T-cell (primary cell): Measurements from ENCODE around the gene FAF2. TPM values are rescaled to one million over a fixed set of nuclear protein-coding genes. Genes with fewer than 3 reads are reported as not detected.

ENCODE experiments used
- ATAC-seq, 4 experiments: fragments of 200-7000 bp in 3 of 4; fragments of 150-1000 bp in 1 of 4; cut with Tn5 transposase; replicated peaks in 1 of 4; 1 replicate in 3 of 4; 2 replicates in 1 of 4; pipeline ENCODE4 v1.10.0; 2021; ENCODE audit warnings: moderate library complexity in 3 of 4, mild to moderate bottlenecking in 2 of 4, moderate number of reproducible peaks in 1 of 4
- CTCF ChIA-PET, 2 donors: fragments of 300-600 bp; sonication (Branson Sonifier 250); formaldehyde crosslinking; loops; one replicate each; lab custom pipeline; 2022; ENCODE audit warnings: antibody characterized with exemption in 2 of 2; lab: Charles Lee
- POLR2A ChIA-PET, 2 donors: fragments of 300-600 bp; sonication (Branson Sonifier 250); formaldehyde crosslinking; loops; one replicate each; lab custom pipeline; 2022; ENCODE audit warnings: antibody characterized with exemption in 2 of 2; lab: Charles Lee
- DNase-seq, 35 experiments: peaks; one replicate each; pipeline versions ENCODE4 v3.0.0 to v3.0.0-alpha.2; 2013 to 2023
- H3K27ac ChIP-seq: one replicate; pipeline ENCODE4 v1.5.1; 2013; ENCODE audit warnings: low read length
- H3K27me3 ChIP-seq, 2 experiments: replicated peaks in 1 of 2; 1 replicate in 1 of 2; 2 replicates in 1 of 2; pipeline versions ENCODE4 v1.6.1 to v1.7.0; 2013; ENCODE audit warnings: low read length in 1 of 2, mixed read lengths in 1 of 2; ENCODE audit not compliant: control insufficient read depth in 2 of 2, insufficient read depth in 2 of 2; ENCODE audit errors: extremely low read depth in 1 of 2
- H3K36me3 ChIP-seq, 2 donors: 1 replicate in 1 of 2; 2 replicates in 1 of 2; pipeline versions ENCODE4 v1.6.1 to v1.7.0; 2013; ENCODE audit warnings: low read length in 1 of 2; ENCODE audit not compliant: control insufficient read depth in 2 of 2, insufficient read depth in 1 of 2; ENCODE audit errors: extremely low read depth in 1 of 2
- H3K4me1 ChIP-seq, 2 experiments: 1 replicate in 1 of 2; 2 replicates in 1 of 2; pipeline versions ENCODE4 v1.6.1 to v1.7.0; 2013; ENCODE audit warnings: low read length in 2 of 2, mixed read lengths in 1 of 2; ENCODE audit not compliant: insufficient read depth in 2 of 2, control insufficient read depth in 1 of 2; ENCODE audit errors: extremely low read depth in 1 of 2
- H3K4me3 ChIP-seq, 2 donors: 1 replicate in 1 of 2; 2 replicates in 1 of 2; pipeline versions ENCODE4 v1.5.1 to v1.7.0; 2013; ENCODE audit warnings: mild to moderate bottlenecking in 2 of 2, low read length in 1 of 2, moderate library complexity in 1 of 2; ENCODE audit not compliant: control insufficient read depth in 1 of 2; ENCODE audit errors: extremely low read depth in 1 of 2
- H3K9me3 ChIP-seq: 2 replicates; pipeline ENCODE4 v1.7.0; 2013
- H3K27ac Mint-ChIP-seq, 2 donors: one replicate each; pipeline ENCODE4 v1.8.0; 2020 to 2021; ENCODE audit warnings: mild to moderate bottlenecking in 2 of 2, mixed read lengths in 2 of 2
- H3K27me3 Mint-ChIP-seq, 2 donors: one replicate each; pipeline ENCODE4 v1.8.0; 2021 to 2022; ENCODE audit warnings: mixed read lengths in 2 of 2
- H3K36me3 Mint-ChIP-seq: one replicate; pipeline ENCODE4 v1.8.0; 2021; ENCODE audit warnings: mixed read lengths
- H3K4me1 Mint-ChIP-seq, 3 donors: one replicate each; pipeline ENCODE4 v1.8.0; 2020 to 2022; ENCODE audit warnings: mixed read lengths in 3 of 3, mild to moderate bottlenecking in 1 of 3
- H3K4me3 Mint-ChIP-seq, 3 donors: one replicate each; pipeline ENCODE4 v1.8.0; 2020 to 2022; ENCODE audit warnings: mild to moderate bottlenecking in 3 of 3, mixed read lengths in 3 of 3, moderate library complexity in 3 of 3
- H3K9me3 Mint-ChIP-seq, 3 donors: one replicate each; pipeline ENCODE4 v1.8.0; 2020 to 2022; ENCODE audit warnings: mixed read lengths in 3 of 3
- WGBS: methylation state at CpG from one replicate; pipeline ENCODE4 v1.1.5; 2013; ENCODE audit warnings: missing lambda C conversion rate; ENCODE audit not compliant: insufficient coverage; 5-methylcytosine and 5-hydroxymethylcytosine counted together
- total RNA-seq, 35 experiments: library from RNA in 6 of 35; stranded (reverse) in 6 of 35; fragments of 120-200 nt in 1 of 35; gene quantifications; one replicate each; pipeline versions ENCODE4 v1.2.1 to v1.2.4 and lab custom pipeline; 2013 to 2026

FAF2 gene
- total RNA-seq, 5 donors from 2014 or later (not counting 1 experiment from before 2014, with no cell fraction given) = 24.1 to 27.7 (median 26.2) TPM

DNA sequence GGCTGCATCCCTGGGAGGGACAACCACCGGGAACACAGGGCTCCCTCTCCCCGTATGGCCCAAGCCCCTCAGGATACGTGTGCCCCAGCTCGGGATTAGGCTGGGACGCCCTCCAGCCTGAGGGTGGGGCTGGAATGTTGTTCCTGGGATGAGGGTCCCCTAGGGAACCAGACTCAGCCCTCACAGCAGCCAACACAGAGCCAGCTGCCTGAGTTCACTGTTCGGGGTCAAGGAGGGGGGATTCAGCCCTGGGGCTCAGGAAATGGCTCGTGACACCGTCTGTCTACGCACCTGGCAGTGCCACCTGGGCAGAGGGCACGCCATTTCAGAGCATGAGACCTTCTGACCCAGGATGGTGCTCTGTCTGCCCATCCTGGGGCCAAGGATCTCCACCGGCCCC lies 80.1 kb downstream of the FAF2 start:
- Mint-ChIP-seq H3K9me3 (no peaks in the 10 kb centered on the region), H3K27ac (peak overlapping the region; percentile 59 to 72), H3K36me3 (peaks cover 15% of the 10 kb centered on the region), H3K4me1 (peaks cover 35 to 45% (median 42%) of the 10 kb centered on the region in 3 donors), H3K4me3 (peak overlapping the region in 2 of 3 donors; percentile 21 to 58), H3K27me3 (no peaks in the 10 kb centered on the region)
- H3K4me1 ChIP-seq = peaks cover 44 to 73% of the 10 kb centered on the region in 2 experiments
- DNase-seq (no peak), ATAC-seq (no peak)
- no peaks in the 10 kb centered on the region for H3K9me3 ChIP-seq
- no peaks in the 10 kb centered on the region for H3K27me3 ChIP-seq
- 88% methylated on average over 10 of the region's 11 CpGs for WGBS
- H3K36me3 ChIP-seq = peaks cover 13 to 47% of the 10 kb centered on the region in 2 donors
- H3K4me3 ChIP-seq = no peak overlapping the region
- CTCF ChIA-PET = no interaction called here
- H3K27ac ChIP-seq = no peak overlapping the region
- POLR2A ChIA-PET = no interaction called here

DNA sequence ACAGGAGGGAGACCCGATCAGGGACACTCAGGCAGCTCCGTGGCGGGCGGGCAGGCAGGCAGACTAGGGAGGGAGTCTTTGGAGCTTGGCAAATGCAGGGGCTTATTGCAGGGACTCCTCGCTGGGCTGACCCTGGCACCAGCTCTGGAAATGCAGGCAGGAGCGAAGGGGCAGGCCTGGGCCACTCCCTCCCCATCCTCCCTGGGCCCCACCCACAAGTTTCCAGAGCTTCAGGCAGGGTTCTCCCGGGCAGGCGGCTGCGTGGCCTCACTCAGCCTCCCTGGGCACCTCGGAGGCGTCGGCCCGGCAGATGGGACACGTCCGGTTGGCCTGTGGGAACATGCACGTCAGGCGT lies 80.6 kb downstream of the FAF2 start:
- Histone ChIP-seq H3K9me3 (no peaks in the 10 kb centered on the region), H3K27me3 (no peaks in the 10 kb centered on the region), H3K27ac (no peak overlapping the region), H3K4me1 (peaks cover 47 to 74% of the 10 kb centered on the region in 2 experiments), H3K4me3 (no peak overlapping the region), H3K36me3 (peaks cover 13 to 47% of the 10 kb centered on the region in 2 donors)
- 86% methylated on average over 14 of the region's 17 CpGs for WGBS
- no peak for ATAC-seq
- CTCF ChIA-PET = interaction anchor here in 1 of 2 donors (1.5 kb wide), 1 partner anchor 132 kb away, joined by 5 read pairs; no protein-coding TSS in a partner anchor
- Mint-ChIP-seq H3K27ac (peak overlapping the region; percentile 59 to 92), H3K4me3 (peak overlapping the region in 2 of 3 donors; percentile 21 to 58), H3K36me3 (peaks cover 20% of the 10 kb centered on the region), H3K27me3 (no peaks in the 10 kb centered on the region), H3K4me1 (peaks cover 37 to 48% (median 46%) of the 10 kb centered on the region in 3 donors), H3K9me3 (no peaks in the 10 kb centered on the region)
- no peak for DNase-seq
- POLR2A ChIA-PET = no interaction called here

DNA sequence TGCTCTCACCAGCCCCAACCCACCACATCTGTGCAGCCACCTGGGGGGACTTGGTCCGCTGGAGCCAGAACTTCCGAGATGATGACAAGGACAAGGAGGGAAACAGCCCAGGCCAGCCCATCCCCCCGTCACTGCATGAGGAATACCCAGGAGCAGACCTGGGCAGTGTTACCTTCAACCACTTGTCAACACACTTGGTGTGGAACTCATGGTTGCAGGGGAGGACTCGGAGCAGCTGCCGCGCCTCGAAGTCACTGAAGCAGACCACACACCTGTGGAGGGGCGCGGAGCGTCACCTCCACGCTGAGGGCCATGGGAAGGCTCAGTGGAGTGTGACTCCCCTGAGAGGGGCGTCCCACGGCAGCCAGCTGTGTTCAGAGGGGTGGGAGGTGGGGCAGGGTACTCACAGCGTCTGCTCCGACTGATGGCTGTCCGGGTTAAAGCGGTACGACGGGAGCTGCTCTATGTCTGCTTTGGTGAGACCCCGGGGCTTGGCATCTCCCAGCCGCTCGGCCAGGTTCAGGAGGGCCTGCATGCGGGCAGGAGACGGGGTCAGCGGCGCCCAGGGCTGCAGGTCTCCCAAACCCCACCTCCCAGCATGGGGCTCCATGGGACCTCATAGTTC lies 81.0 kb downstream of the FAF2 start:
- H3K4me3 Mint-ChIP-seq = peak overlapping the region in 2 of 3 donors; percentile 53 to 97
- POLR2A ChIA-PET = interaction anchor here in 1 of 2 donors (0.6 kb wide), 1 partner anchor 36 kb away, joined by 3 read pairs; no protein-coding TSS in a partner anchor
- WGBS = 94% methylated on average over 22 of the region's 26 CpGs
- Histone ChIP-seq H3K9me3 (no peaks in the 10 kb centered on the region), H3K36me3 (peaks cover 13 to 49% of the 10 kb centered on the region in 2 donors), H3K4me3 (peak overlapping the region in 1 of 2 donors; percentile 4), H3K27me3 (no peaks in the 10 kb centered on the region), H3K27ac (peak overlapping the region; percentile 48), H3K4me1 (peaks cover 48 to 76% of the 10 kb centered on the region in 2 experiments)
- H3K4me1 Mint-ChIP-seq = peaks cover 42 to 50% (median 49%) of the 10 kb centered on the region in 3 donors
- peak overlapping the region; percentile 89 to 92 for H3K27ac Mint-ChIP-seq
- no peak for DNase-seq
- H3K9me3 Mint-ChIP-seq = no peaks in the 10 kb centered on the region
- no peaks in the 10 kb centered on the region for H3K27me3 Mint-ChIP-seq
- CTCF ChIA-PET = interaction anchor here (0.6 to 1.5 kb wide), 4 partner anchors 14 to 131 kb away, joined by 3 to 5 read pairs (median 5); no protein-coding TSS in a partner anchor
- peaks cover 23% of the 10 kb centered on the region for H3K36me3 Mint-ChIP-seq
- no peak for ATAC-seq

DNA sequence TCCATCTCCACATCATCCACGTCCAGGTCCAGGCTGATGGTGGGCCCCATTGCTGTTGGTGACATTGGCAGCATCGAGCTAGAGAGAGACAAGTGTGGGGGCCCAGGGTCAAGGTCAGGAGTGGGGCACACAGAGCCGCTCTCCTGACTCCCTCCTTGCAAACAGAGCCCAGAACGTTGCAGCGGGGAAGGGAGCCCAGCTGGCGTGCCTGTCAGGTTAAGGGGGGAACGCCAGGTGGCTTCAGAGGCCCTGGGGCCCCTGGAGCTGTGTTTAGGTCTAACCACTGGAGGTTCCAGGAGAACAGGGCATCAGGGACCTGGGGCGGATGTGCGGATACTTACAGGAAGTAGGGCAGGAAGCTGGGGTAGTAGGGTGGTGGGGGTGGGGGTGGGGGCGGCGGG lies 81.6 kb downstream of the FAF2 start:
- Mint-ChIP-seq H3K27me3 (no peaks in the 10 kb centered on the region), H3K4me1 (peaks cover 47 to 55% (median 54%) of the 10 kb centered on the region in 3 donors), H3K4me3 (peak overlapping the region; percentile 53 to 97 (median 59)), H3K36me3 (peaks cover 26% of the 10 kb centered on the region), H3K9me3 (no peaks in the 10 kb centered on the region), H3K27ac (peak overlapping the region; percentile 89 to 92)
- DNase-seq (peak in 34 of 35 experiments; percentile 48 to 83 (median 72)), ATAC-seq (peak; percentile 61 to 81 (median 69))
- Histone ChIP-seq H3K4me1 (peaks cover 48 to 79% of the 10 kb centered on the region in 2 experiments), H3K9me3 (no peaks in the 10 kb centered on the region), H3K27ac (peak overlapping the region; percentile 48), H3K36me3 (peaks cover 13 to 52% of the 10 kb centered on the region in 2 donors), H3K27me3 (no peaks in the 10 kb centered on the region), H3K4me3 (peak overlapping the region in 1 of 2 donors; percentile 4)
- 0% methylated on average over 5 of the region's 11 CpGs for WGBS
- ChIA-PET POLR2A (interaction anchor here in 1 of 2 donors (0.6 kb wide), 1 partner anchor 37 kb away, joined by 3 read pairs; no protein-coding TSS in a partner anchor), CTCF (interaction anchor here (0.6 to 1.5 kb wide), 7 partner anchors 8 to 131 kb away, joined by 3 to 5 read pairs (median 4); no protein-coding TSS in a partner anchor)

DNA sequence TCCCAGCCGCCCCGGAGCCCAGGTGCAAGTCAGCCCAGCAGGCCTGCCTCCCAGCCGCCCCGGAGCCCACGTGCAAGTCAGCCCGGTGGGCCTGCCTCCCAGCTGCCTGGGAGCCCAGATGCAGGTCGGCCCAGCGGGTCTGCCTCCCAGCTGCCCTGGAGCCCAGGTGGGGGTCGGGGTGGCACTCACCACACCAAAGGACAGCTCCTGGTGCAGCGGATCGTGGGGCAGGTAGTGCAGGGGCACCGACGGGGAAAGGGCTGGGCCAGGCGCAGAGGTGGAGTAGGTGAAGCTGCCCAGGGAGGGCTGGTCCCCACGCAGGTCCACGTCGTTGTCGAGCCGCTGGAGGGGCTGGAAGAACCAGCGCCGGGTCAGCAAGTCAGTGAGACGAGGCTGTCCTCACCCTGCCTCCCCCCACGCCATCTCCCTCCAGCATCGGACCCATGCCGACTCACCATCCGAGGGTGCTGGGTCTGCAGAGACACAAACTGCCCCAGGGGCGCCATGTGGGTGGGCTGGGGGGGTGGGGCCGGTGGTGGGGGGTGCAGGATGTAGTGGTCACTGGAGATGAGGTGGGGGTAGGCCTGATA lies 82.3 kb downstream of the FAF2 start:
- H3K27ac Mint-ChIP-seq = peak overlapping the region; percentile 95 to 96
- ATAC-seq (no peak), DNase-seq (no peak)
- Histone ChIP-seq H3K36me3 (peaks cover 13 to 55% of the 10 kb centered on the region in 2 donors), H3K27ac (peak overlapping the region; percentile 47), H3K27me3 (no peaks in the 10 kb centered on the region), H3K4me1 (peaks cover 48 to 86% of the 10 kb centered on the region in 2 experiments), H3K9me3 (no peaks in the 10 kb centered on the region), H3K4me3 (peak overlapping the region; percentile 36 to 65)
- peak overlapping the region in 1 of 3 donors; percentile 97 for H3K4me3 Mint-ChIP-seq
- no peaks in the 10 kb centered on the region for H3K27me3 Mint-ChIP-seq
- WGBS = under 1% methylated on average over 15 of the region's 28 CpGs
- ChIA-PET CTCF (interaction anchor here (0.7 to 2.2 kb wide), 7 partner anchors 8 to 130 kb away, joined by 3 to 10 read pairs (median 4); partner anchors contain the start of gene FAF2 (in 1 of the 2)), POLR2A (interaction anchor here in 1 of 2 donors (0.9 kb wide), 1 partner anchor 9 kb away, joined by 3 read pairs; no protein-coding TSS in a partner anchor)
- no peaks in the 10 kb centered on the region for H3K9me3 Mint-ChIP-seq
- peaks cover 28% of the 10 kb centered on the region for H3K36me3 Mint-ChIP-seq
- peaks cover 55 to 61% (median 59%) of the 10 kb centered on the region in 3 donors for H3K4me1 Mint-ChIP-seq
